K562 (cell line): ENCODE measurements around the gene CARD11. TPM values are rescaled to one million over a fixed set of nuclear protein-coding genes. Genes with fewer than 3 reads are reported as not detected.

Experiments used
- CTBP1 ChIP-seq: fragments of 450-650 bp; IDR thresholded peaks from 2 replicates; pipeline ENCODE4 v1.6.1; 2016; ENCODE audit warnings: borderline replicate concordance
- DMBX1 ChIP-seq: fragments of 250-450 bp; sonication (Bioruptor Pico); IDR thresholded peaks from 2 replicates; pipeline ENCODE4 v1.8.0; 2022; ENCODE audit warnings: inconsistent platforms, mild to moderate bottlenecking, moderate library complexity, borderline replicate concordance
- ELF2 ChIP-seq: fragments of 250-450 bp; sonication (Bioruptor Pico); IDR thresholded peaks from 2 replicates; pipeline ENCODE4 v1.5.0; 2021; ENCODE audit warnings: mild to moderate bottlenecking
- ERF ChIP-seq: fragments of 450-650 bp; formaldehyde crosslinking; IDR thresholded peaks from 2 replicates; pipeline ENCODE4 v1.4.0; 2020; ENCODE audit warnings: mild to moderate bottlenecking, mixed read lengths
- ETS1 ChIP-seq: conservative IDR thresholded peaks from 2 replicates; pipeline ENCODE4 v1.6.1; 2011; ENCODE audit warnings: low read depth, mild to moderate bottlenecking, low read length; ENCODE audit not compliant: control insufficient read depth
- ETV1 ChIP-seq: fragments of 450-650 bp; conservative IDR thresholded peaks from 2 replicates; pipeline ENCODE4 v1.6.1; 2016; ENCODE audit warnings: missing genetic modification characterization, control low read depth, low read depth, missing compliant biosample characterization
- FOS ChIP-seq: IDR thresholded peaks from 3 replicates; pipeline ENCODE4 v1.6.1; 2011; ENCODE audit not compliant: insufficient read length; ENCODE audit errors: extremely low read depth
- HDAC6 ChIP-seq: IDR thresholded peaks from 2 replicates; pipeline ENCODE4 v1.6.1; 2012; ENCODE audit warnings: low read depth, mild to moderate bottlenecking, control low read depth, inconsistent platforms, low read length, moderate library complexity
- HMGN3 ChIP-seq: IDR thresholded peaks from 2 replicates; pipeline ENCODE4 v1.6.1; 2011; ENCODE audit warnings: borderline replicate concordance, low read depth, mild to moderate bottlenecking, mixed read lengths, low read length; ENCODE audit not compliant: insufficient read length; ENCODE audit errors: extremely low read depth
- KDM1A ChIP-seq, 2 experiments: fragments of 450-650 bp; IDR thresholded peaks; 2 replicates each; pipeline ENCODE4 v1.6.1; 2016; ENCODE audit warnings: mild to moderate bottlenecking in 2 of 2
- MXI1 ChIP-seq: IDR thresholded peaks from 2 replicates; pipeline ENCODE4 v1.6.1; 2011; ENCODE audit warnings: low read depth, mild to moderate bottlenecking, improper control_type of control experiment, low read length
- POLR2H ChIP-seq: IDR thresholded peaks from 2 replicates; pipeline ENCODE4 v1.6.1; 2016; ENCODE audit warnings: missing genetic modification characterization, low read depth, mild to moderate bottlenecking, control low read depth, missing compliant biosample characterization, moderate library complexity
- PTTG1 ChIP-seq: fragments of 450-650 bp; IDR thresholded peaks from 2 replicates; pipeline ENCODE4 v1.6.1; 2016; ENCODE audit warnings: low read depth, mild to moderate bottlenecking, missing genetic modification characterization, missing compliant biosample characterization
- PYGO2 ChIP-seq: fragments of 450-650 bp; IDR thresholded peaks from 2 replicates; pipeline ENCODE4 v1.6.1; 2016; ENCODE audit warnings: mild to moderate bottlenecking, missing genetic modification characterization, moderate library complexity, missing compliant biosample characterization
- RFX1 ChIP-seq: fragments of 450-650 bp; IDR thresholded peaks from 2 replicates; pipeline ENCODE4 v1.6.1; 2016; ENCODE audit warnings: mild to moderate bottlenecking, moderate library complexity
- SMARCC2 ChIP-seq: fragments of 450-650 bp; IDR thresholded peaks from 2 replicates; pipeline ENCODE4 v1.6.1; 2017; ENCODE audit warnings: antibody characterized with exemption, moderate library complexity, mild to moderate bottlenecking, low read depth
- SMARCE1 ChIP-seq: fragments of 450-650 bp; IDR thresholded peaks from 2 replicates; pipeline ENCODE4 v1.7.1; 2016; ENCODE audit warnings: mild to moderate bottlenecking
- ZNF239 ChIP-seq: fragments of 250-450 bp; sonication (Bioruptor Pico); IDR thresholded peaks from 2 replicates; pipeline ENCODE4 v1.4.0; 2020; ENCODE audit warnings: mild to moderate bottlenecking
- ZNF354B ChIP-seq: fragments of 250-450 bp; sonication (Bioruptor Pico); IDR thresholded peaks from 2 replicates; pipeline ENCODE4 v1.4.0; 2020
- ZNF384 ChIP-seq: IDR thresholded peaks from 2 replicates; pipeline ENCODE4 v1.6.1; 2012; ENCODE audit warnings: low read depth, low read length, improper control_type of control experiment
- ZNF57 ChIP-seq: fragments of 450-650 bp; formaldehyde crosslinking; IDR thresholded peaks from 2 replicates; pipeline ENCODE4 v1.4.0; 2020; ENCODE audit warnings: mild to moderate bottlenecking, moderate library complexity
- polyA plus RNA-seq, 8 experiments: library from polyadenylated mRNA; depleted of rRNA in 4 of 8; stranded (reverse) in 5 of 8; unstranded in 3 of 8; fragments of >200 nt; fragmentation: Nextera tagmentation in 2 of 8; fragmentation: Illumina TruSeq in 1 of 8; extraction: Ambion mirVana in 2 of 8; extraction: Trizol in 1 of 8; gene quantifications; 2 replicates each; pipeline versions ENCODE4 v1.2.1 to v1.2.3, GENCODE V29; 2011 to 2014; ENCODE audit warnings: inconsistent platforms in 1 of 8, missing spikeins in 1 of 8
- total RNA-seq, 7 experiments: library from RNA; depleted of rRNA in 6 of 7; stranded (reverse); fragments of >200 nt in 6 of 7; fragmentation: Illumina TruSeq in 2 of 7; extraction: Trizol in 2 of 7; gene quantifications; 2 replicates each; pipeline versions ENCODE4 v1.2.1 to v1.2.3, GENCODE V29; 2011 to 2021; ENCODE audit warnings: low replicate concordance in 1 of 7
- TF ChIP-seq, protein P1 (sequence below), 2 experiments: fragments of 450-650 bp; conservative IDR thresholded peaks; 2 replicates each; pipeline ENCODE4 v1.6.1; 2017; ENCODE audit warnings: mild to moderate bottlenecking in 2 of 2, moderate library complexity in 2 of 2
- TF ChIP-seq, protein P2 (sequence below): sonication (generic); formaldehyde crosslinking; IDR thresholded peaks from 2 replicates; pipeline ENCODE4 v1.8.0; 2022; ENCODE audit warnings: missing genetic modification reagents, mild to moderate bottlenecking, borderline replicate concordance

Gene CARD11
- total and polyA plus RNA-seq, 9 of the 15 experiments (the other 6 are each of a cell fraction or from before 2014, with no cell fraction given): 0.07 to 12.8 (median 5.7) TPM

DNA sequence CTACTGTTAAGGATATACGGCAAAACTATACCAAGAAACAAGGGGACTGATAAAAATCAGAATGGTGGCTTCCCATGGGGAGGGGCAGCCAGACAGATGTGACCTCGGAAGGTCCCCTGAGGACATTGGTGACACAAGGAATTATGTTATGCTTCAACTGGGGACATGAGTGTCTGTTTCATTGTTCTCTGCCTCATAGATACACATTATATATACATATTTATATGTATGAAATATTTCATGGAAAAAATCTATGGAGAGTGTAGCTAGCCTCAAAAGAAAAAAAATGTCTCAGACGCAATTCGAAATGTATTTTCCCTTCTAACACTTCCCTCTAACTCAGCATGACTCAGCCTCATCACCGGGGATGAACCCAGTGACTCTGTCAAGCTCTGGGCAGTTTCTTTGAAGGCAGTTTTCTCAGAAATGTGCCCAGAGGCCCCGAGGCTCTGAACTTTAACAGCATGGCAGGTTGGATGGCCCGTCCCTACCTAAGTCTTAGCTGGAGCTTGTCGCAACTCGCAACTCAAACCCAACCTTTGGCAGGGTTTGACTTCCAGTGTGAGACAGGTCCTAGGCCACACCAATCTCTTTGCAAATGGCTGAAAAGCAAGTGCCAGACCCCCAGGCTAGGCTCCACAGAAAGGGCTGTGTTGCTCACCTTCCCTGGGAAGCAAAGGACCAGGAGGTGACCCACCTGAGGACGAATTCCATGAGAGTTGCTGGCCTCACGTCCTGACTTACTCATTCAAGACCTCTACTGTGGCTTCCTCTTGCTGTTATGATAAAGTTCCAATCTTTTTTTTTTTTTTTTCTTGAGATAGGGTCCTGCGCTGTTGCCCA lies 86.9 kb downstream of the CARD11 start (continued):
- TF ChIP-seq, protein P1, sequence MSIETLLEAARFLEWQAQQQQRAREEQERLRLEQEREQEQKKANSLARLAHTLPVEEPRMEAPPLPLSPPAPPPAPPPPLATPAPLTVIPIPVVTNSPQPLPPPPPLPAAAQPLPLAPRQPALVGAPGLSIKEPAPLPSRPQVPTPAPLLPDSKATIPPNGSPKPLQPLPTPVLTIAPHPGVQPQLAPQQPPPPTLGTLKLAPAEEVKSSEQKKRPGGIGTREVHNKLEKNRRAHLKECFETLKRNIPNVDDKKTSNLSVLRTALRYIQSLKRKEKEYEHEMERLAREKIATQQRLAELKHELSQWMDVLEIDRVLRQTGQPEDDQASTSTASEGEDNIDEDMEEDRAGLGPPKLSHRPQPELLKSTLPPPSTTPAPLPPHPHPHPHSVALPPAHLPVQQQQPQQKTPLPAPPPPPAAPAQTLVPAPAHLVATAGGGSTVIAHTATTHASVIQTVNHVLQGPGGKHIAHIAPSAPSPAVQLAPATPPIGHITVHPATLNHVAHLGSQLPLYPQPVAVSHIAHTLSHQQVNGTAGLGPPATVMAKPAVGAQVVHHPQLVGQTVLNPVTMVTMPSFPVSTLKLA (conservative IDR thresholded peaks at IDR 0.05): peak in 1 of 2 experiments; percentile 28; a peak in 1 of 4 replicates
- TF ChIP-seq HDAC6: no peak
- TF ChIP-seq ZNF57 (CRISPR knock-in tag): no peak
- TF ChIP-seq DMBX1: peak; percentile 92
- peak; percentile 85; the same call in 1 of the 2 replicates for TF ChIP-seq SMARCE1
- peak; percentile 89; the same call in 1 of the 2 replicates for TF ChIP-seq PTTG1 (tag)
- peak; percentile 61 for TF ChIP-seq ZNF384
- TF ChIP-seq KDM1A (IDR thresholded peaks at IDR 0.05): 0 out of 4 replicates have a peak, but pooled peaks of 1 of the 2 experiments have one; percentile 16
- 0 out of 2 replicates have a peak, but pooled peaks have one; percentile 34 for TF ChIP-seq ZNF354B (CRISPR knock-in tag)
- TF ChIP-seq, protein P2, sequence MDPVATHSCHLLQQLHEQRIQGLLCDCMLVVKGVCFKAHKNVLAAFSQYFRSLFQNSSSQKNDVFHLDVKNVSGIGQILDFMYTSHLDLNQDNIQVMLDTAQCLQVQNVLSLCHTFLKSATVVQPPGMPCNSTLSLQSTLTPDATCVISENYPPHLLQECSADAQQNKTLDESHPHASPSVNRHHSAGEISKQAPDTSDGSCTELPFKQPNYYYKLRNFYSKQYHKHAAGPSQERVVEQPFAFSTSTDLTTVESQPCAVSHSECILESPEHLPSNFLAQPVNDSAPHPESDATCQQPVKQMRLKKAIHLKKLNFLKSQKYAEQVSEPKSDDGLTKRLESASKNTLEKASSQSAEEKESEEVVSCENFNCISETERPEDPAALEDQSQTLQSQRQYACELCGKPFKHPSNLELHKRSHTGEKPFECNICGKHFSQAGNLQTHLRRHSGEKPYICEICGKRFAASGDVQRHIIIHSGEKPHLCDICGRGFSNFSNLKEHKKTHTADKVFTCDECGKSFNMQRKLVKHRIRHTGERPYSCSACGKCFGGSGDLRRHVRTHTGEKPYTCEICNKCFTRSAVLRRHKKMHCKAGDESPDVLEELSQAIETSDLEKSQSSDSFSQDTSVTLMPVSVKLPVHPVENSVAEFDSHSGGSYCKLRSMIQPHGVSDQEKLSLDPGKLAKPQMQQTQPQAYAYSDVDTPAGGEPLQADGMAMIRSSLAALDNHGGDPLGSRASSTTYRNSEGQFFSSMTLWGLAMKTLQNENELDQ (CRISPR knock-in tag): no peak
- no peak for TF ChIP-seq MXI1
- no peak for TF ChIP-seq RFX1
- peak; percentile 23 for TF ChIP-seq ZNF239 (CRISPR knock-in tag)
- TF ChIP-seq POLR2H (tag): peak; percentile 79
- peak; percentile 70 for TF ChIP-seq ETV1 (tag)
- no peak for TF ChIP-seq ETS1
- TF ChIP-seq PYGO2 (tag): peak; percentile 86
- 0 out of 2 replicates have a peak, but pooled peaks have one; percentile 35 for TF ChIP-seq ERF
- TF ChIP-seq FOS: no peak
- no peak for TF ChIP-seq HMGN3
- 0 out of 2 replicates have a peak, but pooled peaks have one; percentile 18 for TF ChIP-seq ELF2 (CRISPR knock-in tag)
- TF ChIP-seq CTBP1: peak; percentile 36; the same call in 1 of the 2 replicates
- TF ChIP-seq SMARCC2: 0 out of 2 replicates have a peak, but pooled peaks have one; percentile 42
